ENCODE results near the gene MRPL22. TPM values are rescaled to one million over a fixed set of nuclear protein-coding genes. Genes with fewer than 3 reads are reported as not detected.

MRPL22 gene
- polyA plus RNA-seq, 4 donors, result 33.6 to 63.5 (median 59.2) TPM

Other genes with a start within 250 kb of the MRPL22 start
- 100 to 1,000 TPM in 1 of 4 donors, 10 to 100 TPM in 3; 16.8 to 104 (median 43.0) TPM for gene LARP1, start 185.7 kb upstream of the MRPL22 start, polyA plus RNA-seq
- gene FAXDC2, start 90.5 kb upstream of the MRPL22 start, polyA plus RNA-seq, result 10 to 100 TPM; 10.8 to 30.9 (median 15.1) TPM
- 10 to 100 TPM; 43.5 to 54.1 (median 48.9) TPM for gene CNOT8, start 82.4 kb upstream of the MRPL22 start, polyA plus RNA-seq
- 10 to 100 TPM in 1 of 4 donors, 1 to 10 TPM in 3; 1.4 to 11.6 (median 3.4) TPM for gene GEMIN5, start 2.9 kb upstream of the MRPL22 start, polyA plus RNA-seq
- gene KIF4B, start 72.7 kb downstream of the MRPL22 start, polyA plus RNA-seq, result under 1 TPM in 1 of 4 donors, not detected in 3; 0.03 TPM

Measured in small intestine (tissue), 4 donors.